Muscle of leg (tissue), 11 donors: ENCODE measurements around the gene FGF14. TPM values are rescaled to one million over a fixed set of nuclear protein-coding genes. Genes with fewer than 3 reads are reported as not detected.

Source experiments
- DNase-seq: peaks from one replicate; pipeline ENCODE4 v3.0.0; 2013
- H3K27ac ChIP-seq: one replicate; pipeline ENCODE4 v1.5.1; 2013; ENCODE audit warnings: mild to moderate bottlenecking, low read length, control low read depth
- H3K27me3 ChIP-seq: one replicate; pipeline ENCODE4 v1.6.1; 2013; ENCODE audit warnings: low read length; ENCODE audit not compliant: control insufficient read depth, insufficient read depth
- H3K36me3 ChIP-seq: one replicate; pipeline ENCODE4 v1.6.1; 2013; ENCODE audit warnings: low read length; ENCODE audit not compliant: control insufficient read depth, insufficient read depth
- H3K4me1 ChIP-seq: one replicate; pipeline ENCODE4 v1.6.1; 2013; ENCODE audit warnings: low read length; ENCODE audit not compliant: control insufficient read depth, insufficient read depth
- H3K4me3 ChIP-seq: one replicate; pipeline ENCODE4 v1.5.1; 2013; ENCODE audit warnings: low read length, control low read depth
- H3K9me3 ChIP-seq: replicated peaks from 2 replicates; pipeline ENCODE4 v1.6.1; 2013; ENCODE audit warnings: low read depth, low read length; ENCODE audit not compliant: control insufficient read depth
- WGBS: methylation state at CpG from one replicate; pipeline ENCODE4 v1.1.5; 2013; ENCODE audit warnings: missing lambda C conversion rate; ENCODE audit not compliant: insufficient coverage; 5-methylcytosine and 5-hydroxymethylcytosine counted together
- polyA plus RNA-seq, 8 donors: library from polyadenylated mRNA; unstranded; fragments of 120-200 nt; gene quantifications; one replicate each; pipeline versions ENCODE4 v1.2.1 to v1.2.3, GENCODE V29; 2013; ENCODE audit warnings: inconsistent platforms in 1 of 8, low replicate concordance in 1 of 8; ENCODE audit not compliant: insufficient read length in 8 of 8, insufficient read depth in 1 of 8
- total RNA-seq: library from RNA; stranded (reverse); fragments of 120-200 nt; gene quantifications from one replicate; pipeline ENCODE4 v1.2.4, GENCODE V29; 2013

The FGF14 gene
- total and polyA plus RNA-seq, 9 donors, result 0.09 to 2.1 (median 0.83) TPM

GRCh38 chr13:101837288-101837687 lies 564.6 kb downstream of the FGF14 start:
- Histone ChIP-seq H3K4me1 (no peaks in the 10 kb centered on the region), H3K36me3 (no peaks in the 10 kb centered on the region), H3K27me3 (no peaks in the 10 kb centered on the region), H3K4me3 (no peak overlapping the region), H3K27ac (no peak overlapping the region), H3K9me3 (no peaks in the 10 kb centered on the region)
- no CpG with 5 or more reads among the region's 2 CpGs for WGBS
- DNase-seq, result no peak

- H3K36me3 ChIP-seq, result no peaks in the 10 kb centered on the region
- DNase-seq, result no peak
- no peaks in the 10 kb centered on the region for H3K27me3 ChIP-seq
- no peaks in the 10 kb centered on the region for H3K4me1 ChIP-seq
- H3K9me3 ChIP-seq, result peaks cover 2% of the 10 kb centered on the region
- H3K4me3 ChIP-seq, result no peak overlapping the region
- H3K27ac ChIP-seq, result no peak overlapping the region
Observed at GRCh38 chr13:101835920-101836319, 565.9 kb downstream of the FGF14 start.

- Histone ChIP-seq H3K4me1 (no peaks in the 10 kb centered on the region), H3K36me3 (no peaks in the 10 kb centered on the region), H3K27ac (no peak overlapping the region), H3K4me3 (no peak overlapping the region), H3K9me3 (peaks cover 2% of the 10 kb centered on the region), H3K27me3 (no peaks in the 10 kb centered on the region)
- DNase-seq, result no peak
- no CpG with 5 or more reads among the region's 3 CpGs for WGBS
Observed at GRCh38 chr13:101833671-101834070, 568.2 kb downstream of the FGF14 start.

DNA sequence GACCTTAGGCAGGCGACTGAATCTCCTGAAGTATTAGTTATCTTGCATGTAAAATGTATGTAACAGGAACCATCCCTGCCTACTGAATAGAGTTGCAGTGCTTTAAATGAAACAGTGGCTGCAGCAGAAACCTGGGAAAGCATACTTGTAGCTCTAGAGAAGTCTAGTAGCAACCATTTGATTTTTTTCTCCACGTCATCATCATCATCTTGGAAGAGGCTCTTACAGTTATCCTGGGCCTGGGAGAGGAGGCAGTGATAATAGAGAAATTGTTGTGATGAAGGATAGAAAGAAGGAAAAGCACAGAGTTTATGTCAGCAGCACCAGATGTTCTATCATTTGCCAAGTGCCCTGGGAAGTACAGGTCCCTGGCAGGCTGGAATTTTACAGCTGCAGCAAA lies 571.8 kb downstream of the FGF14 start:
- no peaks in the 10 kb centered on the region for H3K27me3 ChIP-seq
- peaks cover 2% of the 10 kb centered on the region for H3K9me3 ChIP-seq
- DNase-seq, result no peak
- no peaks in the 10 kb centered on the region for H3K36me3 ChIP-seq
- no peak overlapping the region for H3K27ac ChIP-seq
- no peaks in the 10 kb centered on the region for H3K4me1 ChIP-seq
- H3K4me3 ChIP-seq, result no peak overlapping the region
- no CpG with 5 or more reads among the region's 2 CpGs for WGBS

DNA sequence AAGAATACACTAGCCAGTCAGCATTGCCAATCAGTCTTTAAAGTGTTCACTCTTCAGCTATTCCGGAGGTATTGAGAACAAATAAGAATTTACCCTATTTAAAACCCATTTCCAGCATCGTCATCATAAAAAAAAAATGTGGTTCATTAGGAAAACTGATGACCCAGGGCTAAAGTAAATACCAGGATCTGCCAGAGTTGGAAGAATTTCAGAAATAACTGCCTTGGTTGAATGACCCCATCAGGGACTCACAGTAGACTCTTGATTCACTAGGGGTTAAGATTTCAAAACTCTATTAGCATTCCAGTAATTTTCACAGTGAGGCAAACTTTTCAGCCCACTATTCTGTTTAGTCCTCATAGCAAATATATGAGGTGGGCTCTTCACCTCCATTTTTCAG lies 572.4 kb downstream of the FGF14 start:
- Histone ChIP-seq H3K36me3 (no peaks in the 10 kb centered on the region), H3K27ac (no peak overlapping the region), H3K4me1 (no peaks in the 10 kb centered on the region), H3K4me3 (no peak overlapping the region), H3K9me3 (peaks cover 2% of the 10 kb centered on the region), H3K27me3 (no peaks in the 10 kb centered on the region)
- DNase-seq, result no peak
- WGBS, result no CpG with 5 or more reads among the region's 2 CpGs

DNA sequence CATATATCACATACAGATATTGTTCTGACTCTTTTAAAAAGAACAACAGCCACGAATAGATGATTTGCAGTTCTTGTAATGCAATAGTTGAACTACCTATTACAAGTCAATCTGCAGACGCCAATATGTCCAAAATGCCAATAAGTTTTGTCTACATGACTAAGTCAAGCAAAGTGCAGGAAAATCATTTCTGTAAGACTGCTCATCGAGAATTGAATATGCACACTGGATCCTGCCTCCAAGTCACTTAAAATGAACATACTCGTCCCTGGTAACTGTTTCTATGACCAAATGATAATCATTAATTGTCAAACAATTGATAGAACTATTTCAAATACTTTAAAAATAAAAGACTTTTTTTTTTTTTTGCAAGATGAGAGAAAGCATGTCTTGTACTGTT lies 573.7 kb downstream of the FGF14 start:
- Histone ChIP-seq H3K27me3 (no peaks in the 10 kb centered on the region), H3K4me1 (no peaks in the 10 kb centered on the region), H3K9me3 (peaks cover 2% of the 10 kb centered on the region), H3K36me3 (no peaks in the 10 kb centered on the region), H3K4me3 (no peak overlapping the region), H3K27ac (no peak overlapping the region)
- WGBS, result no CpG with 5 or more reads among the region's 4 CpGs
- no peak for DNase-seq

- WGBS, result no CpG with 5 or more reads among the region's 3 CpGs
- H3K27me3 ChIP-seq, result no peaks in the 10 kb centered on the region
- H3K9me3 ChIP-seq, result no peaks in the 10 kb centered on the region
- no peak for DNase-seq
- no peaks in the 10 kb centered on the region for H3K4me1 ChIP-seq
- no peak overlapping the region for H3K4me3 ChIP-seq
- no peak overlapping the region for H3K27ac ChIP-seq
- H3K36me3 ChIP-seq, result no peaks in the 10 kb centered on the region
Observed at GRCh38 chr13:101817898-101818297, 584.0 kb downstream of the FGF14 start.

DNA sequence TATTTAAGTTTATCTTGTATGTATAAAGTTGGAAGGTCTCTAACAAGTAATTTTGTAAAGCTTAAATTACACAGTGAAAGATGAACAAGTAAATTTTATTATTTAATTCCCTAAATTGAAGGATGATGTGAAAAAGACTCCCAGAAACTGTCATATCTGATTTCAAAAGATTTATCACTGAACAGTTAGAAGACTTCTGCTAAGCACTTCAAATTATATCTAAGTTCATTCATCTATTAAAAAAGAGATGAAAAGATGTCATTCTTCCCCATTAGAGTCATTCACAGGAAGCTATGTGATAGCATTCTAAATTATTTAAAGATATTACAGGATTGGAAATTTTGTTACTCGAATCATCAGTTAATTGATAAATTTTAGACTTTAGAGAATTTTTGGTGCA lies 590.0 kb downstream of the FGF14 start:
- WGBS, result no CpG with 5 or more reads among the region's 1 CpG
- no peaks in the 10 kb centered on the region for H3K4me1 ChIP-seq
- H3K9me3 ChIP-seq, result no peaks in the 10 kb centered on the region

GRCh38 chr13:101811284-101811839 lies 590.5 kb downstream of the FGF14 start:
- Histone ChIP-seq H3K27ac (no peak overlapping the region), H3K4me1 (no peaks in the 10 kb centered on the region), H3K9me3 (no peaks in the 10 kb centered on the region), H3K36me3 (no peaks in the 10 kb centered on the region), H3K4me3 (no peak overlapping the region), H3K27me3 (no peaks in the 10 kb centered on the region)
- DNase-seq, result no peak
- no CpG with 5 or more reads among the region's 1 CpG for WGBS

More for the DNA sequence above, 590.0 kb downstream of the FGF14 start:
- H3K4me3 ChIP-seq, result no peak overlapping the region
- H3K27me3 ChIP-seq, result no peaks in the 10 kb centered on the region
- no peak for DNase-seq
- no peak overlapping the region for H3K27ac ChIP-seq
- H3K36me3 ChIP-seq, result no peaks in the 10 kb centered on the region

DNA sequence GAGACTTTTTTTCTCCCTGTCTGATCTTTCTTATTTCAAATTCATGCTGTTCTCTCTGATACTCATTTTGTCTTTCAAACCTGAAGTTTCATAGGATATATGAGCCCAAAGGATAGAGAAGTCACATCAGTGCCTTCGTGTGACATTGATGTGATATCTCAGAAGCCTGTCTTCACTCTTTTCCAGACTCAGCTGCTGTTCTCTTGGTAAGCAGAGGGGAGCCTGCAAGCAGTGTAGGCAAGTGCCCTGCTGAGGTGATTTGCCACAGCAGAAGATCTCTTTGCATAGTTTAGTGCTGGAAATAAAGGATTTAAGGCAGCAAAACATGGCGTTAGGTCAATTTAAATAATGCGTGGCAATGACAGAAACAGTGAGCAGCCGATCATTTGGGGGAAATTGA lies 602.7 kb downstream of the FGF14 start:
- 67% methylated on average over 1 of the region's 4 CpGs for WGBS
- Histone ChIP-seq H3K27ac (no peak overlapping the region), H3K36me3 (no peaks in the 10 kb centered on the region), H3K9me3 (no peaks in the 10 kb centered on the region), H3K4me3 (no peak overlapping the region), H3K27me3 (no peaks in the 10 kb centered on the region), H3K4me1 (no peaks in the 10 kb centered on the region)
- DNase-seq, result no peak

DNA sequence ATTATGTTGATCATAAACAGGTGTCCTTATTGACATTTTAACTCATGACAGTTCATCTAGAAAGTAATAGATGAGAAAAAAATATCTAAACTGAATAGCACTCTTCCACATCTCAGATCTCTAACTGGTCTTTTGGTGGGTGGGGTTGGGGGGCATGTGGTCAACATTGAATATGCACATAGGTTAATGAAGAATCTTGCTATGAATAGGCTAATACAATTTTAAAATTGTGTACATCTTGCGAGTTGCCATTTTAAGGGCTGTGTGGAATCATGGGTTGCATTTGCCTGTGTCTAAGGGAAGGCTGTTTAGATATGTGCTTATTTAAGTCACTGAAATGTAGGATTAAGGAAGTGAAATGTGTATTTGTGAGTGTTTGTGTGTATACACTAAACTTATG lies 603.4 kb downstream of the FGF14 start:
- H3K4me3 ChIP-seq, result no peak overlapping the region
- 0% methylated on average over 1 of the region's 1 CpG for whole genome bisulfite sequencing
- H3K9me3 ChIP-seq, result no peaks in the 10 kb centered on the region
- H3K36me3 ChIP-seq, result no peaks in the 10 kb centered on the region
- DNase-seq, result no peak
- H3K27me3 ChIP-seq, result no peaks in the 10 kb centered on the region
- H3K4me1 ChIP-seq, result no peaks in the 10 kb centered on the region
- no peak overlapping the region for H3K27ac ChIP-seq
